K562 (cell line): ENCODE results near the gene NUFIP1. TPM values are rescaled to one million over a fixed set of nuclear protein-coding genes. Genes with fewer than 3 reads are reported as not detected.
A peak's percentile ranks its signal among the peaks of the same experiment; 100 is the strongest.

Source experiments
- CEBPB ChIP-seq: fragments of 450-650 bp; IDR thresholded peaks from 2 replicates; pipeline ENCODE4 v1.6.1; 2016; ENCODE audit warnings: missing genetic modification characterization, missing compliant biosample characterization
- ESRRB ChIP-seq: fragments of 250-450 bp; sonication (Bioruptor Pico); IDR thresholded peaks from 2 replicates; pipeline ENCODE4 v1.5.0; 2020; ENCODE audit warnings: mild to moderate bottlenecking, moderate library complexity, borderline replicate concordance
- ETV5 ChIP-seq: sonication (generic); formaldehyde crosslinking; IDR thresholded peaks from 2 replicates; pipeline ENCODE4 v1.4.0; 2020; ENCODE audit warnings: low read depth, mild to moderate bottlenecking, missing genetic modification reagents
- KHSRP ChIP-seq: fragments of 450-650 bp; IDR thresholded peaks from 2 replicates; pipeline ENCODE4 v1.6.1; 2017
- L3MBTL2 ChIP-seq: fragments of 450-650 bp; IDR thresholded peaks from 2 replicates; pipeline ENCODE4 v1.6.1; 2016; ENCODE audit warnings: mild to moderate bottlenecking, moderate library complexity
- PCBP2 ChIP-seq: fragments of 200-400 bp; formaldehyde crosslinking; IDR thresholded peaks from 2 replicates; pipeline ENCODE4 v1.6.1; 2018; ENCODE audit warnings: low read length, low read depth, mild to moderate bottlenecking, moderate library complexity; ENCODE audit not compliant: poor library complexity, severe bottlenecking
- SAFB ChIP-seq: fragments of 200-400 bp; formaldehyde crosslinking; IDR thresholded peaks from 2 replicates; pipeline ENCODE4 v1.6.1; 2017; ENCODE audit warnings: low read depth, low read length, borderline replicate concordance
- SIRT6 ChIP-seq: IDR thresholded peaks from one replicate; pipeline ENCODE4 v1.6.1; 2012; ENCODE audit warnings: low read depth, mild to moderate bottlenecking, control low read depth, inconsistent platforms, low read length, moderate library complexity
- SMAD2 ChIP-seq: fragments of 150-350 bp; IDR thresholded peaks from 2 replicates; pipeline ENCODE4 v1.6.1; 2014; ENCODE audit warnings: low read depth, mild to moderate bottlenecking, low read length
- SMARCE1 ChIP-seq: fragments of 450-650 bp; IDR thresholded peaks from 2 replicates; pipeline ENCODE4 v1.7.1; 2016; ENCODE audit warnings: mild to moderate bottlenecking
- TBL1XR1 ChIP-seq, 2 experiments: IDR thresholded peaks; 2 replicates each; pipeline ENCODE4 v1.6.1; 2012; ENCODE audit warnings: improper control_type of control experiment in 2 of 2, low read length in 2 of 2, mild to moderate bottlenecking in 1 of 2
- TCFL5 ChIP-seq: fragments of 250-450 bp; sonication (Bioruptor Pico); conservative IDR thresholded peaks from 2 replicates; pipeline ENCODE4 v1.6.1; 2021; ENCODE audit warnings: mild to moderate bottlenecking, moderate library complexity, matching md5 sums
- ZNF232 ChIP-seq: sonication (generic); formaldehyde crosslinking; IDR thresholded peaks from 2 replicates; pipeline ENCODE4 v1.8.0; 2022; ENCODE audit warnings: mild to moderate bottlenecking, missing genetic modification reagents
- ZNF274 ChIP-seq: IDR thresholded peaks from 2 replicates; pipeline ENCODE4 v1.6.1; 2011; ENCODE audit warnings: low read depth, mild to moderate bottlenecking, low read length, moderate library complexity, borderline replicate concordance
- polyA plus RNA-seq, 8 experiments: library from polyadenylated mRNA; depleted of rRNA in 4 of 8; stranded (reverse) in 5 of 8; unstranded in 3 of 8; fragments of >200 nt; fragmentation: Nextera tagmentation in 2 of 8; fragmentation: Illumina TruSeq in 1 of 8; extraction: Ambion mirVana in 2 of 8; extraction: Trizol in 1 of 8; gene quantifications; 2 replicates each; pipeline versions ENCODE4 v1.2.1 to v1.2.3, GENCODE V29; 2011 to 2014; ENCODE audit warnings: inconsistent platforms in 1 of 8, missing spikeins in 1 of 8
- total RNA-seq, 7 experiments: library from RNA; depleted of rRNA in 6 of 7; stranded (reverse); fragments of >200 nt in 6 of 7; fragmentation: Illumina TruSeq in 2 of 7; extraction: Trizol in 2 of 7; gene quantifications; 2 replicates each; pipeline versions ENCODE4 v1.2.1 to v1.2.3, GENCODE V29; 2011 to 2021; ENCODE audit warnings: low replicate concordance in 1 of 7
- TF ChIP-seq, protein P1 (sequence below), 2 experiments: IDR thresholded peaks; 2 replicates each; pipeline ENCODE4 v1.6.1; 2011; ENCODE audit warnings: borderline replicate concordance in 1 of 2, control low read depth in 1 of 2, low read depth in 1 of 2, low read length in 1 of 2, mild to moderate bottlenecking in 1 of 2, mixed read lengths in 1 of 2, moderate library complexity in 1 of 2; ENCODE audit not compliant: insufficient read depth in 1 of 2, insufficient read length in 1 of 2, poor library complexity in 1 of 2, severe bottlenecking in 1 of 2; ENCODE audit errors: extremely low read depth in 1 of 2
- TF ChIP-seq, protein P2 (sequence below): fragments of 250-450 bp; sonication (Bioruptor Pico); IDR thresholded peaks from 2 replicates; pipeline ENCODE4 v1.4.0; 2020; ENCODE audit warnings: borderline replicate concordance
- TF ChIP-seq, protein P3 (sequence below): fragments of 250-450 bp; sonication (Bioruptor Pico); IDR thresholded peaks from 2 replicates; pipeline ENCODE4 v1.4.0; 2020; ENCODE audit warnings: mild to moderate bottlenecking, moderate library complexity
- TF ChIP-seq, protein P4 (sequence below): sonication (generic); formaldehyde crosslinking; IDR thresholded peaks from 2 replicates; pipeline ENCODE4 v1.4.0; 2020; ENCODE audit warnings: mild to moderate bottlenecking, missing genetic modification reagents

NUFIP1 gene
- total and polyA plus RNA-seq, 9 of the 15 experiments (the other 6 are each of a cell fraction or from before 2014, with no cell fraction given): 2.6 to 9.7 (median 4.1) TPM

DNA sequence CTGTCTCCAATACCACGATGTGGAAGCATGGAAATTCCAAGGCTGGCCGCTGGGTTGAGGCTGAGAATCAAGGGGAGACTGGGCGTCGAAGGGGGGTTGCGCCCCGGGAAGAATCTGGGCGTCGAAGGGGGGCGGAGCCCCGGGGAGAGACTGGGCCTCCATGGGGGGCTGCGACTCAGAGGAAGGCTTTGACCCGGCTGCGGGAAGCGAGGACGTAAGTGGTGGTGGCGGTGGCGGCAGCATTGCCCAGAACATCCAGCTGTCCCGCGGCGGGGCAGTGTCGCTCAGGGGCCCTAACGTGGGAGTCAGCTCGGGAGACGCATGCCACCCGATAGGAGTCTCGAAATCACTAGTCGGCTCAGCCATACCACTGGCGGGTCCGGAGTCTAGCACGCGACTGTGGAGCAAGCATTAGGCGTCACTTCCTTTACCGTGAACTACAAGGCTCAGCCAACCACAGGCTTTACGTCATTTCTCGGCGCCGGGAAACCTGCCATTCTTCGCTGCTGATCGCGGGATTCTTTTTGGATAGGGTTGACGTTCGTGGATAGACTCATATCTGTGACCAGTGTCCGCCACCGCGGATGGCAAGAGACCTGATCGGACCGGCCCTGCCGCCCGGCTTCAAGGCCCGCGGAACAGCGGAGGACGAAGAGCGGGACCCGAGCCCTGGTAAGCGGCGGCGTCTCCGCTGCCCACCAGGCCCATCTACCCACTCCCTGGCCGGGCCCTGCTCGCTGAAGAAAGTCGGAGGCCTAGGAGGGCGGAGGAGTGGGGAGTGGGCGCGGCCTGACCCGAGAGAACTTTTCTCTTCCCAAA lies at the start of gene NUFIP1, which contains the start of gene GPALPP1 (continued):
- TF ChIP-seq, protein P1, sequence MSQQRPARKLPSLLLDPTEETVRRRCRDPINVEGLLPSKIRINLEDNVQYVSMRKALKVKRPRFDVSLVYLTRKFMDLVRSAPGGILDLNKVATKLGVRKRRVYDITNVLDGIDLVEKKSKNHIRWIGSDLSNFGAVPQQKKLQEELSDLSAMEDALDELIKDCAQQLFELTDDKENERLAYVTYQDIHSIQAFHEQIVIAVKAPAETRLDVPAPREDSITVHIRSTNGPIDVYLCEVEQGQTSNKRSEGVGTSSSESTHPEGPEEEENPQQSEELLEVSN (IDR thresholded peaks at IDR 0.05; ENCODE audit: borderline replicate concordance in 1 of 2, extremely low read depth in 1 of 2, insufficient read depth in 1 of 2, insufficient read length in 1 of 2, low read depth in 1 of 2, low read length in 1 of 2, poor library complexity in 1 of 2, severe bottlenecking in 1 of 2): peak; percentile 60 to 66
- TF ChIP-seq, protein P2, sequence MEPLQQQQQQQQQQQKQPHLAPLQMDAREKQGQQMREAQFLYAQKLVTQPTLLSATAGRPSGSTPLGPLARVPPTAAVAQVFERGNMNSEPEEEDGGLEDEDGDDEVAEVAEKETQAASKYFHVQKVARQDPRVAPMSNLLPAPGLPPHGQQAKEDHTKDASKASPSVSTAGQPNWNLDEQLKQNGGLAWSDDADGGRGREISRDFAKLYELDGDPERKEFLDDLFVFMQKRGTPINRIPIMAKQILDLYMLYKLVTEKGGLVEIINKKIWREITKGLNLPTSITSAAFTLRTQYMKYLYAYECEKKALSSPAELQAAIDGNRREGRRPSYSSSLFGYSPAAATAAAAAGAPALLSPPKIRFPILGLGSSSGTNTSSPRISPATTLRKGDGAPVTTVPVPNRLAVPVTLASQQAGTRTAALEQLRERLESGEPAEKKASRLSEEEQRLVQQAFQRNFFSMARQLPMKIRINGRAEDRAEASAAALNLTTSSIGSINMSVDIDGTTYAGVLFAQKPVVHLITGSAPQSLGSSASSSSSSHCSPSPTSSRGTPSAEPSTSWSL (CRISPR knock-in tag): no peak
- TF ChIP-seq ESRRB (CRISPR knock-in tag) (no peak), SMARCE1 (no peak), CEBPB (tag) (0 out of 2 replicates have a peak, but pooled peaks have one; percentile 7), TCFL5 (no peak), L3MBTL2 (peak; percentile 76), TBL1XR1 (IDR thresholded peaks at IDR 0.05; ENCODE audit: low read length in 2 of 2) (peak in 1 of 2 experiments; percentile 72; a peak in 2 of 4 replicates), ETV5 (no peak), ZNF232 (CRISPR knock-in tag) (no peak), ZNF274 (no peak), SAFB (no peak), SIRT6 (no peak), SMAD2 (no peak), KHSRP (peak; percentile 73), PCBP2 (no peak)
- TF ChIP-seq, protein P3, sequence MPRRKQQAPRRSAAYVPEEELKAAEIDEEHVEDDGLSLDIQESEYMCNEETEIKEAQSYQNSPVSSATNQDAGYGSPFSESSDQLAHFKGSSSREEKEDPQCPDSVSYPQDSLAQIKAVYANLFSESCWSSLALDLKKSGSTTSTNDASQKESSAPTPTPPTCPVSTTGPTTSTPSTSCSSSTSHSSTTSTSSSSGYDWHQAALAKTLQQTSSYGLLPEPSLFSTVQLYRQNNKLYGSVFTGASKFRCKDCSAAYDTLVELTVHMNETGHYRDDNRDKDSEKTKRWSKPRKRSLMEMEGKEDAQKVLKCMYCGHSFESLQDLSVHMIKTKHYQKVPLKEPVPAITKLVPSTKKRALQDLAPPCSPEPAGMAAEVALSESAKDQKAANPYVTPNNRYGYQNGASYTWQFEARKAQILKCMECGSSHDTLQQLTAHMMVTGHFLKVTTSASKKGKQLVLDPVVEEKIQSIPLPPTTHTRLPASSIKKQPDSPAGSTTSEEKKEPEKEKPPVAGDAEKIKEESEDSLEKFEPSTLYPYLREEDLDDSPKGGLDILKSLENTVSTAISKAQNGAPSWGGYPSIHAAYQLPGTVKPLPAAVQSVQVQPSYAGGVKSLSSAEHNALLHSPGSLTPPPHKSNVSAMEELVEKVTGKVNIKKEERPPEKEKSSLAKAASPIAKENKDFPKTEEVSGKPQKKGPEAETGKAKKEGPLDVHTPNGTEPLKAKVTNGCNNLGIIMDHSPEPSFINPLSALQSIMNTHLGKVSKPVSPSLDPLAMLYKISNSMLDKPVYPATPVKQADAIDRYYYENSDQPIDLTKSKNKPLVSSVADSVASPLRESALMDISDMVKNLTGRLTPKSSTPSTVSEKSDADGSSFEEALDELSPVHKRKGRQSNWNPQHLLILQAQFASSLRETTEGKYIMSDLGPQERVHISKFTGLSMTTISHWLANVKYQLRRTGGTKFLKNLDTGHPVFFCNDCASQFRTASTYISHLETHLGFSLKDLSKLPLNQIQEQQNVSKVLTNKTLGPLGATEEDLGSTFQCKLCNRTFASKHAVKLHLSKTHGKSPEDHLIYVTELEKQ (CRISPR knock-in tag): no peak
- TF ChIP-seq, protein P4, sequence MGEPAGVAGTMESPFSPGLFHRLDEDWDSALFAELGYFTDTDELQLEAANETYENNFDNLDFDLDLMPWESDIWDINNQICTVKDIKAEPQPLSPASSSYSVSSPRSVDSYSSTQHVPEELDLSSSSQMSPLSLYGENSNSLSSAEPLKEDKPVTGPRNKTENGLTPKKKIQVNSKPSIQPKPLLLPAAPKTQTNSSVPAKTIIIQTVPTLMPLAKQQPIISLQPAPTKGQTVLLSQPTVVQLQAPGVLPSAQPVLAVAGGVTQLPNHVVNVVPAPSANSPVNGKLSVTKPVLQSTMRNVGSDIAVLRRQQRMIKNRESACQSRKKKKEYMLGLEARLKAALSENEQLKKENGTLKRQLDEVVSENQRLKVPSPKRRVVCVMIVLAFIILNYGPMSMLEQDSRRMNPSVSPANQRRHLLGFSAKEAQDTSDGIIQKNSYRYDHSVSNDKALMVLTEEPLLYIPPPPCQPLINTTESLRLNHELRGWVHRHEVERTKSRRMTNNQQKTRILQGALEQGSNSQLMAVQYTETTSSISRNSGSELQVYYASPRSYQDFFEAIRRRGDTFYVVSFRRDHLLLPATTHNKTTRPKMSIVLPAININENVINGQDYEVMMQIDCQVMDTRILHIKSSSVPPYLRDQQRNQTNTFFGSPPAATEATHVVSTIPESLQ (CRISPR knock-in tag): no peak
